HG02759 (cell line): Measurements from ENCODE around the gene CFAP100.

Experiments
- ATAC-seq: cut with Tn5 transposase; IDR thresholded peaks from one replicate; pipeline ENCODE4 v1.9.1; 2021; ENCODE audit warnings: mild to moderate bottlenecking, moderate library complexity; ENCODE audit not compliant: unreplicated experiment

Gene CFAP100

DNA sequence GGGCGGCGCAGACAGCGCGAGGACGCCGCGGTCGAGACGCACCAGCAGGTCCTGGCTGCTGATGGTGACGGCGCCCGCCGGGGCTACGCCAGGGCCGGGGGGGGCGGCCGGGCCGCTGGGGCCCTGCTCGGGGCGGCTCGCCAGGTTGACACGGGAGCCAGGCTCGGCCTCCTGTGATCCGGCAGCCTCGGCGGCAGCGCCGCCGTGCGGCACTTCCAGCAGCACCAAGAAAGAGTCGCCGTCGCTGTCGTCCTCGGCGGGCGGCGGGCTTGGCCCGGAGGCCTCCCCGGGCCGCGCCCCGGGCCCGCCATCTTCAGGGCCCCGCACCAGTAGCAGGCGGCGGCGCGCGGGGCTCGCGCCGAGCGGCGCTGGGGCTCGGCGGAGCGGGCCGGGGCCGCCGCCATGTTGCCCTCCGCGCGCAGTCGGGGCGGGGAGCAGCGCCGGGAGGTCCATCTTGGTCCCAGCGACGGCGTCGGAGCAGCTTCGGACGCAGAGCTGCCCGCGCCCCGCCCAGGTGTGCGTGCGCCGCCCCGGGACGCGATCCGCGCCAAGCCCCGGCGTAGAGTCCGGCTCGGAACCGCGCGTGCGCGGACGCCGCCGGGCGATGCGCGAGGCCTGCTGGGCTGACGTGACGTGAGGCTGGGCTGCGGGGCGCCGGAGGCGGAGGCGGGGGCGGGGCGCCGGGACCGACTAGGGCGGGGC, 80.9 kb downstream of the CFAP100 start, which contains the start of gene ZXDC:
TSS of gene ZXDC (minus strand) at position 479 of the 702 bp plus-strand sequence. CDS start at position 453, 26 bp downstream.
- ATAC-seq: peak; percentile 81

DNA sequence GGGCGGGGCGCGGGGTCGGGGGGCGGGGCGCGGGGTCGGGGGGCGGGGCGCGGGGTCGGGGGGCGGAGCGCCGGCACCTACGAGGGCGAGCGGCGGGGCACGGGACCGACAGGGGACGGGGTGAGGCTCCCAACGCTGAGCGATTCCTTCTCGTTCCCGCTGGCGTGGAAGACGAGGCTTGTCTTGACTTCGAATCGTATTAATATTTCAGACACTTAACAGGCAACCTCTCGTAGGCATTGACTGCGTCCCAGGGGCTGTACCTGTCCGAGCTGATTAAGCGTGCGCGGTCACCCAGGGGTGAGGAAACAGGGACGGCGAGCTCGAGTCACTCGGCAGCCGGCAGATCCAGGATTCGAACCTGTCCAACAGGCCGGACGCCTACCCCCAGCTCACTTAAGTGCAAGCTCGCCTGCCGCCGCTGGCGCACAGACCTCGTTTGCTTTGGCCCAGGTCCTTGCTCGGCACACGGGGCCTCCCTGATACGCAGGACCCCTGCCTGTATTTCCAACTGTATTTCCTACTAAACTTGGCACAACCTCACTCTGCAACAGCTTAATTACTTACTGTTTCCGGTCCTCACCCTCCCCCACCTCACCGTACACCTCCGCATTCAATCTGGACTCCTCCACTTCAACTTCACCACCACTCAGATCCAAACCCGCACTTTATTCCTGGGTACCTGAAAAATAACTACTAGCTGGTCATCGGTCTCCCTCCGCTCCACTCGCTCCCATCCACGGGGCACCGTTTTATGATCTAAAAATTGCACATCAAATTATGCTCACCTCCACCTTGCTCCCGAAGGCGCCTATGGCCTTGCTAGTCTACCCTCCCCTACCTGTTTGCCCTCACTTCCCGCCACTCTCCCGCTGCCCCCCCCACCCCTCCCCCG, 81.7 kb downstream of the CFAP100 start:
- peak; percentile 27 for ATAC-seq

DNA sequence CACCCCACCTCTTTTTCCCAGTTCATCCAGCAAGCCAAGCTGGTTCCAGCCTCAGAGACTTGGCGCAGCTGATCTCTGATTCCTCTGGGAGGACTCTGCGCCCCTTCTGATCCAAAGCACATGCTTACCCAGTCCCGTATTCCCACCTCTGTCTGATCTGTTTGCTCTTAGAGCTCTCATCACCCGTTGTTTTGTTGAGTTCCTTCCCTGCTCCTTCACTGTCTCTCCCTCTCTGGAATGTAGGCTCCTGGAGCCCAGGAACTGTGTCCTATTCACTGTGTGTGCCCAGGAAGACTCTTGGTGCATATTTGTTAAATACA, 82.3 kb downstream of the CFAP100 start:
- ATAC-seq: no peak

DNA sequence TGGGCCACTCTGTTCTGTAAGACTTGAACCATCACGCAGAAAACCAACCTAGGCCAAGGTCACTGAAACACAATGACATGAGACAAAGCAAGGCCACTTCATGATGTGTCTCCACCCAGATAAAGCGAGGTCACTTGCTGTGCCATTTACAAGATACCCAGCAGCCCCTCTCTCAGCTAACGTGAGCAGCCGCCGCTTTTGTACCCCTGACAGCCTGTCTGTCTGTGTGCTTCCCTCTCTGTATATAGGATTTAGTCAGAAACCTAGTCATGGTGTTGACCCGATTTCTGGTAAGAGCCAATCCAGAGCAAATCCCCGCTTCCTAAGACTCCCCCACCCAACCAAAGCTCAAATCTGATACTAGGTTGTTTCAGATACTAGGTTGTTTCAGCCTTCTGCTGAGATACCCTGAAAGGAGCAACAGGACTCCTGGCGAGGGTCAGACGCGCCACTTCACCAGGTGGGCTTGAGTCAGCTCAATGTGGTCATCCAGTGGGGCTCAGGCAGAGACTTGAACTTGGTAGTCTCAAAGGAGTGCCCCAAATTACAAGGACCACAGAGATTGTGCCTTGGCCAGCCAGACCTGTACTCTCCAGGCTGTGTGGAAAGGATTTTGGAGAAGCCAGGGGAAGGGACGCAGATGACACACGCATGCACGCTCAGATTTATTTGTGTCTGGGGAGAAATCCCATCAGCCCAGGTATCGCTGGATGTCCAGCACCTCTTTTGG, 84.0 kb downstream of the CFAP100 start:
- no peak for ATAC-seq

DNA sequence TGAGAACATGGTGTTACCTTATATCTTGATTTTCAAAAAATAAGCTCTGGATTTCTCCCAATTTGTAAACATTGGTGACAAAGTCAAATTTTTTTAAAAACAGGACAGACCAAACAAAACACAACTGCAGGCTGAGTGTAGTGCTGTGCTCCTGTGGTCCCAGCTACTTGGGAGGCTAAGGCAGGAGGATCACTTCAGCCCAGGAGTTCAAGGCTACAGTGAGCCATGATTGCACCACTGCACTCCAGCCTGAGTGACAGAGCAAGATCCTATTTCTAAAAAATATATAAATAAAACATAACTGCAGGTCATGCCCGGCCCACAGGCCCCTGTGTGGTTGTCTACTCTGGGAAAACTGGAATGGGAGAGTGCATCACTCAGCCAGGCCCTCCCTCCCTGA, 84.9 kb downstream of the CFAP100 start:
- no peak for ATAC-seq

DNA sequence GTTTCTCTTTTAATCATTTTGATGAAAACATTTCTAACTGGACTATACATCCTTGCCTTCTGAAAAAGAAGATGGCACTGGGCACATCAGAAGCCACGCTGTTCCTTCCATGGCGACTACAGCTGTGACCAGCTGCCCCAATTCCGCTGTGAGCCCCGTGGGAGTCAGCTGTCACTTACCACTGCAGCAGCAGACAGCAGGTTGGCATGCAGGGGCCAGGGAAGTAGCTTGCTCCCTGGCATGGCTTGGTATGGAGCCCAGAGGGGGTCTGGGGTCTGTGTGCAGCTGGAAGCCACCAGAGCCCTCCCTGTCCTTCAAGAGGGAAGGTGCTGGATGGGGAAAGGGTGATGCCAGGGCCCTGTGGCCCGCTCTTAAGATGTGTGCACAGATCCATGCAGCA, 85.5 kb downstream of the CFAP100 start:
- no peak for ATAC-seq

DNA sequence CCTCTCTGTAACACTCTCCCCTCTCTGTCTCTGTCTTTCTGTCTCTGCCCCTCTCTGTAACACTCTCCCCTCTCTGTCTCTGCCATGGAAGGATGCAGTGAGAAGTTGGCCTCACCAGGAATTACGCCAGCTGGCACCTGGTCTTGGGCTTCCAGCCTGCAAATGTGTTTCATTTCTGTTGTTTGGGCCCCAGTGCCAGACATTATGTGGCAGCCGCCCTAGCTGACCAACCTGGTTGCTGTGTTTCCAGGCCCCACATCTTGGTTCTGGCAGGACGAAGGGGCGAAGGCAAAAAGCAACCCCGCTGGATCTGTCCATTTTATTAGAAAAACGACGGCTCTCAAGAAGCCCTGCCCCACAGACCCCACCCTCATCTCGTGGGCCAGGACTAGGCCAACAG, 86.2 kb downstream of the CFAP100 start:
- no peak for ATAC-seq

DNA sequence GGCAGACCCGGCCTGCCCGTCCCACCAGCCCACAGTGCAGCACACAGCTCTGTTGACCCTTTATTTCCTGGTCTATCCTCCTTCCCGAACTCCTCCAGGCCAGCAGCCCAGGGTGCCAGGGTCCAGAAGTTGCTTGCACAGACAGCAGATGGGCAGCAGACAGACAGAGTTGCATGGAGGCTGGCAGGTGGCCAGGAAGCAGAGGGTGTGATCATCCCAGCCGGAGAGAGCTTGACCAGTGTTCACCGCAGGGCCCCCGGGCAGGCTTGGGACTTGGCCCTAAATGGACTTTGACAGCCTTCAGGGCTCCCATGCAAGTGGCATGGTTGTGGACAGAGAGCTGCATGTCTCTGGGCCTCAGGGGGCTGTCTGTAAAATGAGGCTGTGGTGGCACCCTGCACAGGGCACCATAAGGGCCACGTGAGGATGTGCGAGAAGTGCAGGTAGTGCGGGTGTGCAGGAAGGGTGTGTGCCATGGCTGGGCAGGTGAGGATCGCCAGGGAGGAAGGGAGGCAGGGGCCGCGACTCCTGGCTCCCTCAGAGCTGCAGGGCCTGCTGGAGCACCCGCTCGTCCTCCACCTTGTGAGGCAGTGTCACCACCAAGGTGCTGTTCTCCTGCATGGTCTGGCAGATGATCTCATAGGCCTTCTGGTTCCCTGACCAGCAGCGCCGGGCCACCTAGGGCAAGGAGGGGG, 87.2 kb downstream of the CFAP100 start:
- no peak for ATAC-seq

DNA sequence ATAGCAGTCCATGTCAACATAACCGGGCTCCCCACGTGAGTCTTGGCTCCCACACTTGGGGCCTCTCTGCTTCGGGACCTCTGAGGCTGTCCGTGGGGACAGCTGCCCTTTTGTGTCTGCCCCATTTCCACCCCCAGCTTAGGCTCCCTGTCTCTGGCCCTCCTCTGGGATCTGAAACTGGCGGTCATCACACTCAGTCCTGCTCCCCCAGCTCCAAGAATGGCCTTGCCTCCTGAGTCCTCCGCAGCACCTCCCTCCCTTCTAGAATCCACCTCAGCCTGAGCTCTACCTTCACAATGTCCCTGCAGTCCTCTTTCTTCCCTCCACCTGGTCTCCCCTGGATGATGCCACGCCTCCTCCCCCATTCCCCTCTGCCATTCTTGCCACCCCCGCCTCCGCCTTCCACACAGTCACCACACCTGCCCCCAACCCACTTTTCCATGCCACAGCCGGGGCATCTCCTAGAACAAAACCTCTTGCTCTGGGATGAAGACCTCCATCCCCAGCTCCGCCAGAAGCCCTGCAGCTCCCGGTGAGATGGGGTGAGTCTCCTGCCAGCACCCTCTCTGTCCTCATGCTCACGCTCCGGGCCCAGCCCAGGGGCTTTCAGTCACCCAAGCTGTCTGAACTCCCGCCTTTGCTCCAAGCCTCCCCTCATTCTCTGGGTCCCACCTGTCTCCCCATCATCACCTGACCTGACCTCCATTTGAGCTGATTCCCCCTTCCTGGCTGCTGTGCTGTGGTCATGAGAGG, 88.0 kb downstream of the CFAP100 start:
- no peak for ATAC-seq

DNA sequence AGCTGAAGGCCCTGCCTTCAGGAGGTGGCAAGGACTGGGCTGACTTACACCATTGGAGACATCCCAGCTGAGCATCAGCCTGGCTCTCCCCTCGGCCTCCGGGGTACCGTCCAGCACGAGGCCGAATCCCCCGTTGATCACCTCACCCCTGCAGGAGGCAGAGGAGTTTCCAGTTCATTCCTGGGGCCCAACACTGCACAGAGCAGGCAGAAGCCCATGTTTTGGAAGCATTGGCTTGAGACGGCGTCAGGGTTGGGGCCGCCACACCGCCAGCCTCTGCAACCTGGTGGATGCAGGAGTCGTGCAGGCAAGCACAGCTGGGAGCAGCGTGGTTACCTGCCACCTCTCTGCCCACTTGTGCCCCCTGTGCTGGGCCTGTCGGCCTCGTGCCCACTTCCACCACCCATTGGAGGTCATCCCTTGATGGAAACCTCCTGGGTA, 88.6 kb downstream of the CFAP100 start:
- ATAC-seq: no peak

DNA sequence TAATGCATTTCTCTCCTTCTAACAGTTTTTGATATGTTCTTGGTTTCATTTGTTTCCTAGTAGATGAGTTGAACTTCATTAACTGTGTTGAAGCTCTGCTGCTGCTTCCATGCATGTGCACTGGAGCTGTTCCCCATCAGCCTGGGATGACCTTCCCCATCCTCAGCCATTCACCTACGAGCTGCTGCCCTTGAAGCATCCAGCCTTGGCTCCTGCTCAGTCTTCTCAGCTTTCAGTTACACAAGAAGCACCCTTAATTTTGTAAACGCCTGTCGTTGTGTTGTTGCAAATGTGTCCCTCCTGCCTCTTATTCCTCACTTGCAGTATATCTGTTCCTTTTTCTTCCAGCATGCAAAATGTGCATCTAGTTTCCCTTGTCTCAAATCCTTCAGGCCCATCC, 89.4 kb downstream of the CFAP100 start:
- ATAC-seq: no peak

DNA sequence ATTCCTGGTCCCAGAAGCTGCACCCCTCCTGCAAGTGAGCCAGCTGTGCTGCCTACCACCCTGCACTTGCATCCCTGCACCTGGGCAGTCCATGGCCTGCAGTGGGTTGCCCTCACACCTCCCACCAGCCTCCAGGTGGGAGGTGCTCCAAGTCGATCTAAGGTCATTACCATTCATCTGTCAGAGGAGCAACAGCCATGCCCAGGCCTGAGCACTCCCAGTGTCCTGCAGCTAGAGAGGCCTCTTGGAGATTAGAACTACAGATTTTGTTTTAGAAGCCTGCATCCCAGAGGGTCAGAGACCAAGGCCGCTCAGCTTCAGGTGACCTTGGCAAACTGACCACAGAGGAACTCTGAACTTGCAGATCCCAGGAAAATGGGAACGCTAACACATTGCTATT, 90.0 kb downstream of the CFAP100 start:
- no peak for ATAC-seq

DNA sequence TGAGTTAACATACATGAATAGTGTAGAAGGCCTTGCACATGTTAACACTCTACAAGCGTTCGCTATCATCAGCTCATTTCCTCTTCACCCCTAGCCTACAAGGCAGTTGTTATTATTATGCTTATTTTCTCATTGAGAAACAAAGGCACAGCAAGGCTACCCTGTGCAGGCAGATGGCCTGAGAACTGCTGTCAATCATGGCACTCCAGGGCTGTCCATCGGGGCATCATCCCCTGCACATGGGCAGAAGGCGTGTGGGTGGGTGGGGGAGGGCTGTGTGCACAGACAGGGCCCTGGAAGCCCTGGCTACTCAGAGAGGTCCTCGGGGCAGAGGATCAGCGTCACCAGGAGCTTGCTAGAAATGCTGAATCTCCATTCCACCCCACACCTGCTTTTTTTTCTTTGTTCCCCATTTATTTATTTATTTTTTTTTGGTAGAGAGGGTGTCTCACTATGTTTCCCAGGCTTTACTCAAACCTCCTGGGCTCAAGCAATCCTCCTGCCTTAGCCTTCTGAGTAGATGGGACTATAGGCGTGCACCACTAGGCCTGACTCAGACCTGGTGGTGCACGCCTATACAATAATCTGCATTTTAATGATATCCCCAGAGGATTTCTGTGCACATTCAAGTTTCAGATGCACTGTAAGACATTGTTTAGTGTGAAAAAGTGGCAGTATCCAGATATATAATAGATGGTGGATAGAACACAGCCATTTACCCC, 90.6 kb downstream of the CFAP100 start:
- no peak for ATAC-seq

DNA sequence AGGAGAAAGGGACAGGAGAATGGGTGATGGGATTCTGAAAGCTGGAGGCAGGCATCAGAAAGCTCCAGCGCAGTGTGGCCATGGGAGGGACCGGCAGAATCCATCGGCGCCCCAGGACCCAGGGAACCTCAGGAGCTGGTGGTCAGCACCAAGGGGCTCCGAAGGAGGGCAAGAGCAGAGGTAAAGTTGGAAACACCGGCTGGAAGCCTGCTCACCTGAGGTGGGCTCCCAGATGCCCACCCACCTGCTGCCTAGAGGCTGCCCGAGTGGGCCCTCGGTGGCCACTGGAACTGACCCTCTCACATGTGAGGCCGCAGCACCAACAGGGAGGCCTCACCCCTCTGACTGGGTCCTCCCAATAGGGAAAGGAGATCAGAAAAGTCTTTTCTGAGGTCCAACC, 91.2 kb downstream of the CFAP100 start:
- no peak for ATAC-seq
